Neural progenitor cell (in vitro differentiated cells): ENCODE data around the gene NOG. TPM values are rescaled to one million over a fixed set of nuclear protein-coding genes. Genes with fewer than 3 reads are reported as not detected.
A peak's percentile ranks its signal among the peaks of the same experiment; 100 is the strongest.

Source experiments
- DNase-seq: peaks from one replicate; pipeline ENCODE4 v3.0.0-alpha.2; 2016; ENCODE audit warnings: low spot score
- H2AFZ ChIP-seq: fragments of 200-600 bp; sonication (generic); replicated peaks from 2 replicates; pipeline ENCODE4 v1.6.1; 2016; ENCODE audit warnings: antibody characterized with exemption
- H3F3A ChIP-seq: fragments of 200-600 bp; sonication (generic); 2 replicates; pipeline ENCODE4 v1.6.1; 2016; ENCODE audit warnings: antibody characterized with exemption, low read depth
- H3K27ac ChIP-seq: fragments of 200-600 bp; sonication (generic); 2 replicates; pipeline ENCODE4 v1.5.1; 2016; ENCODE audit warnings: mild to moderate bottlenecking
- H3K27me3 ChIP-seq: fragments of 200-600 bp; sonication (generic); 2 replicates; pipeline ENCODE4 v1.6.1; 2016; ENCODE audit warnings: mild to moderate bottlenecking, moderate library complexity
- H3K36me3 ChIP-seq: fragments of 200-600 bp; sonication (generic); 2 replicates; pipeline ENCODE4 v1.5.1; 2016
- H3K4me1 ChIP-seq: fragments of 200-600 bp; sonication (generic); 2 replicates; pipeline ENCODE4 v1.6.1; 2016; ENCODE audit warnings: mixed run types
- H3K4me2 ChIP-seq: fragments of 200-600 bp; sonication (generic); 2 replicates; pipeline ENCODE4 v1.6.1; 2016
- H3K4me3 ChIP-seq: fragments of 200-600 bp; sonication (generic); 2 replicates; pipeline ENCODE4 v1.5.1; 2016
- H3K79me2 ChIP-seq: fragments of 200-600 bp; sonication (generic); 2 replicates; pipeline ENCODE4 v1.6.1; 2016; ENCODE audit warnings: low read depth
- H3K9ac ChIP-seq: fragments of 200-600 bp; sonication (generic); 2 replicates; pipeline ENCODE4 v1.6.1; 2016
- H3K9me3 ChIP-seq: fragments of 200-600 bp; sonication (generic); 2 replicates; pipeline ENCODE4 v1.5.1; 2016; ENCODE audit warnings: low read depth
- H4K20me1 ChIP-seq: fragments of 200-600 bp; sonication (generic); 2 replicates; pipeline ENCODE4 v1.6.1; 2016; ENCODE audit warnings: low read depth
- H3K27ac Mint-ChIP-seq: 3 replicates; pipeline ENCODE4 v1.8.0; 2021; ENCODE audit warnings: mixed read lengths
- H3K27me3 Mint-ChIP-seq: 2 replicates; pipeline ENCODE4 v1.8.0; 2022; ENCODE audit warnings: low read depth, mild to moderate bottlenecking, inconsistent platforms, moderate library complexity, mixed read lengths; ENCODE audit not compliant: insufficient read depth
- H3K36me3 Mint-ChIP-seq: 3 replicates; pipeline ENCODE4 v1.8.0; 2021; ENCODE audit warnings: mixed read lengths
- H3K4me1 Mint-ChIP-seq: 3 replicates; pipeline ENCODE4 v1.8.0; 2021; ENCODE audit warnings: mixed read lengths
- H3K4me3 Mint-ChIP-seq: 3 replicates; pipeline ENCODE4 v1.8.0; 2021; ENCODE audit warnings: mild to moderate bottlenecking, moderate library complexity, mixed read lengths
- H3K9me3 Mint-ChIP-seq: 3 replicates; pipeline ENCODE4 v1.8.0; 2020; ENCODE audit warnings: mixed read lengths
- CTCF ChIP-seq: fragments of 200-600 bp; sonication (generic); IDR thresholded peaks from 2 replicates; pipeline ENCODE4 v1.5.1; 2017; ENCODE audit warnings: antibody characterized with exemption, mild to moderate bottlenecking
- EZH2 ChIP-seq: fragments of 200-600 bp; sonication (generic); IDR thresholded peaks from 2 replicates; pipeline ENCODE4 v1.6.1; 2017; ENCODE audit warnings: antibody characterized with exemption, mild to moderate bottlenecking, moderate library complexity
- EZH2phosphoT487 ChIP-seq: fragments of 200-600 bp; sonication (generic); IDR thresholded peaks from 2 replicates; pipeline ENCODE4 v1.6.1; 2017; ENCODE audit warnings: antibody characterized with exemption
- total RNA-seq: library from RNA; depleted of rRNA; stranded (reverse); fragments of >200 nt; gene quantifications from 2 replicates; pipeline ENCODE4 v1.2.3, GENCODE V29; 2015; ENCODE audit warnings: low replicate concordance

Gene NOG
- total RNA-seq, 1 donor from 2014 or later: 0.34 TPM

GRCh38 chr17:56587298-56587697 is 6.2 kb upstream of the NOG start:
- Histone ChIP-seq H2AFZ (no peak overlapping the region), H3K9ac (no peak overlapping the region), H3K9me3 (no peaks in the 10 kb centered on the region), H3K36me3 (no peaks in the 10 kb centered on the region), H3K4me3 (no peak overlapping the region), H3K79me2 (no peaks in the 10 kb centered on the region), H3K27me3 (peaks cover 33% of the 10 kb centered on the region), H3K4me1 (peaks cover 13% of the 10 kb centered on the region), H3K4me2 (no peak overlapping the region), H4K20me1 (no peaks in the 10 kb centered on the region), H3K27ac (no peak overlapping the region), H3F3A (no peaks in the 10 kb centered on the region)
- Mint-ChIP-seq H3K4me1 (peaks cover 4% of the 10 kb centered on the region), H3K9me3 (peaks cover 5% of the 10 kb centered on the region), H3K27me3 (peaks cover 4% of the 10 kb centered on the region), H3K4me3 (no peak overlapping the region), H3K27ac (no peak overlapping the region), H3K36me3 (peaks cover 2% of the 10 kb centered on the region)
- no peak for TF ChIP-seq CTCF
- no peak for DNase-seq

- Mint-ChIP-seq H3K4me1 (peaks cover 12% of the 10 kb centered on the region), H3K4me3 (peak overlapping the region; percentile 93), H3K27ac (peak overlapping the region; percentile 17), H3K9me3 (peaks cover 2% of the 10 kb centered on the region), H3K27me3 (peaks cover 7% of the 10 kb centered on the region), H3K36me3 (no peaks in the 10 kb centered on the region)
- peak; percentile 91 for DNase-seq
- H3K4me3 ChIP-seq: peak overlapping the region; percentile 71
- peak overlapping the region; percentile 80 for H2AFZ ChIP-seq
- H3K4me1 ChIP-seq: peaks cover 18% of the 10 kb centered on the region
- H3K27ac ChIP-seq: no peak overlapping the region
- H3K36me3 ChIP-seq: no peaks in the 10 kb centered on the region
- H3K4me2 ChIP-seq: peak overlapping the region; percentile 95
- H3K79me2 ChIP-seq: no peaks in the 10 kb centered on the region
- H3K9me3 ChIP-seq: no peaks in the 10 kb centered on the region
- peaks cover 70% of the 10 kb centered on the region for H3K27me3 ChIP-seq
- no peak overlapping the region for H3K9ac ChIP-seq
- H3F3A ChIP-seq: peaks cover 38% of the 10 kb centered on the region
- TF ChIP-seq CTCF: peak; percentile 90
- TF ChIP-seq EZH2: peak; percentile 78
- no peak for TF ChIP-seq EZH2phosphoT487
- H4K20me1 ChIP-seq: peaks cover 19% of the 10 kb centered on the region
Observed at GRCh38 chr17:56592487-56593085, 913 bp upstream of the NOG start.

GRCh38 chr17:56593086-56593645 is 333 bp upstream of the NOG start:
- Mint-ChIP-seq H3K9me3 (peaks cover 2% of the 10 kb centered on the region), H3K27ac (peak overlapping the region; percentile 17), H3K27me3 (peaks cover 3% of the 10 kb centered on the region), H3K4me3 (peak overlapping the region; percentile 93), H3K36me3 (no peaks in the 10 kb centered on the region), H3K4me1 (peaks cover 17% of the 10 kb centered on the region)
- Histone ChIP-seq H3K27me3 (peaks cover 75% of the 10 kb centered on the region), H3K36me3 (no peaks in the 10 kb centered on the region), H2AFZ (peak overlapping the region; percentile 80), H3K4me1 (peaks cover 24% of the 10 kb centered on the region), H3K4me3 (peak overlapping the region; percentile 71), H3K27ac (no peak overlapping the region), H4K20me1 (peaks cover 19% of the 10 kb centered on the region), H3K79me2 (no peaks in the 10 kb centered on the region), H3F3A (peaks cover 42% of the 10 kb centered on the region), H3K4me2 (peak overlapping the region; percentile 95), H3K9me3 (no peaks in the 10 kb centered on the region), H3K9ac (no peak overlapping the region)
- DNase-seq: peak; percentile 89
- TF ChIP-seq EZH2: no peak
- no peak for TF ChIP-seq EZH2phosphoT487
- TF ChIP-seq CTCF: no peak
